GM12891 (cell line): ENCODE measurements around the gene ANAPC2.
A peak's percentile ranks its signal among the peaks of the same experiment; 100 is the strongest.

Experiments used
- DNase-seq: peaks from one replicate; pipeline ENCODE4 v3.0.0; 2011; ENCODE audit warnings: low spot score; ENCODE audit not compliant: insufficient read length
- FAIRE-seq: peaks from 2 replicates; lab custom pipeline; 2011; peaks lifted over from hg19 to GRCh38; lab: Jason Lieb, UNC
- PAX5 ChIP-seq: IDR thresholded peaks from 2 replicates; pipeline ENCODE4 v1.6.1; 2011; ENCODE audit warnings: low read length, moderate library complexity, mild to moderate bottlenecking; ENCODE audit not compliant: insufficient read depth, severe bottlenecking
- POLR2A ChIP-seq: IDR thresholded peaks from 2 replicates; pipeline ENCODE4 v1.6.1; 2011; ENCODE audit warnings: low read depth, low read length, control low read depth
- POLR2AphosphoS5 ChIP-seq: IDR thresholded peaks from 2 replicates; pipeline ENCODE4 v1.6.1; 2011; ENCODE audit warnings: low read depth, low read length, control low read depth
- POU2F2 ChIP-seq: IDR thresholded peaks from 2 replicates; pipeline ENCODE4 v1.6.1; 2011; ENCODE audit warnings: low read depth, mild to moderate bottlenecking, control low read depth, low read length, moderate library complexity
- SPI1 ChIP-seq: IDR thresholded peaks from 2 replicates; pipeline ENCODE4 v1.6.1; 2011; ENCODE audit warnings: low read depth, low read length, control low read depth
- TAF1 ChIP-seq: IDR thresholded peaks from 2 replicates; pipeline ENCODE4 v1.6.1; 2011; ENCODE audit warnings: low read depth, low read length, control low read depth

Gene ANAPC2

GRCh38 chr9:137232101-137232500 is 43.7 kb upstream of the ANAPC2 start:
- TF ChIP-seq TAF1 (no peak), POLR2AphosphoS5 (no peak), POU2F2 (no peak), SPI1 (no peak), POLR2A (no peak), PAX5 (no peak)
- DNase-seq = no peak
- FAIRE-seq = no peak

- TF ChIP-seq TAF1 (no peak), POLR2AphosphoS5 (no peak), SPI1 (no peak), POU2F2 (no peak), POLR2A (no peak), PAX5 (no peak)
- no peak for FAIRE-seq
- no peak for DNase-seq
These were observed 43.1 kb upstream of the ANAPC2 start for GRCh38 chr9:137231372-137232039.

GRCh38 chr9:137230705-137231371 is 42.5 kb upstream of the ANAPC2 start, which contains the start of gene SLC34A3:
Gene SLC34A3, plus strand, starts transcription at chr9:137230901. Its CDS starts 802 bp downstream, at chr9:137231703.
- no peak for FAIRE-seq

GRCh38 chr9:137229903-137230704 is 41.7 kb upstream of the ANAPC2 start:
- FAIRE-seq (no peak), DNase-seq (no peak)
- no peak for TF ChIP-seq POLR2AphosphoS5
- TF ChIP-seq PAX5 = no peak
- no peak for TF ChIP-seq SPI1
- no peak for TF ChIP-seq POLR2A
- no peak for TF ChIP-seq POU2F2
- no peak for TF ChIP-seq TAF1

More at GRCh38 chr9:137230705-137231371, 42.5 kb upstream of the ANAPC2 start, which contains the start of gene SLC34A3:
- no peak for DNase-seq
- TF ChIP-seq POLR2AphosphoS5 = no peak
- no peak for TF ChIP-seq POU2F2
- no peak for TF ChIP-seq TAF1
- TF ChIP-seq POLR2A = no peak
- TF ChIP-seq SPI1 = no peak
- TF ChIP-seq PAX5 = no peak

- TF ChIP-seq TAF1 (no peak), POU2F2 (no peak), PAX5 (no peak)
- FAIRE-seq = no peak
- no peak for DNase-seq
These were observed 40.9 kb upstream of the ANAPC2 start for GRCh38 chr9:137228968-137229896.

DNA sequence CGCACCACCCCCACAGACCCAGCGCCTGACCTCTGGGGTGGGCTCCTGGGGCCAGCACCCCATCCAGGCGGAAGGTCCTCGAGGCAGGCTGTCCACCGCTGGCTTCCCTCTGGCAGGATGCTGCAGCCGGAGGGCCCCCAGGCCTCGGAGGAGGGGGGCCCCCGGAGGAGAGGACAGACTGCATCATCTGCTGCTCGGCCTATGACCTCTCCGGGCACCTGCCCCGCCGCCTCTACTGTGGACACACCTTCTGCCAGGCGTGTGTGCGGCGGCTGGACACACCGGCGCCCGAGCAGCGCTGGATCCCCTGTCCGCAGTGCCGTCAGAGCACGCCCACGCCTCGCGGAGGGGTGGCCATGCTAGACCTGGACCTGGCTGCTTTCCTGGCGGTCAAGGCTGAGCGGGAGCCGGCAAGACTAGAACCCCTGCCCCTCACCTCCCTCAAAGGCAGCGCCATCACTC is 40.2 kb upstream of the ANAPC2 start:
- FAIRE-seq (no peak), DNase-seq (no peak)
- TF ChIP-seq SPI1 = no peak
- no peak for TF ChIP-seq PAX5
- TF ChIP-seq TAF1 = no peak
- no peak for TF ChIP-seq POLR2AphosphoS5
- no peak for TF ChIP-seq POLR2A
- no peak for TF ChIP-seq POU2F2

DNA sequence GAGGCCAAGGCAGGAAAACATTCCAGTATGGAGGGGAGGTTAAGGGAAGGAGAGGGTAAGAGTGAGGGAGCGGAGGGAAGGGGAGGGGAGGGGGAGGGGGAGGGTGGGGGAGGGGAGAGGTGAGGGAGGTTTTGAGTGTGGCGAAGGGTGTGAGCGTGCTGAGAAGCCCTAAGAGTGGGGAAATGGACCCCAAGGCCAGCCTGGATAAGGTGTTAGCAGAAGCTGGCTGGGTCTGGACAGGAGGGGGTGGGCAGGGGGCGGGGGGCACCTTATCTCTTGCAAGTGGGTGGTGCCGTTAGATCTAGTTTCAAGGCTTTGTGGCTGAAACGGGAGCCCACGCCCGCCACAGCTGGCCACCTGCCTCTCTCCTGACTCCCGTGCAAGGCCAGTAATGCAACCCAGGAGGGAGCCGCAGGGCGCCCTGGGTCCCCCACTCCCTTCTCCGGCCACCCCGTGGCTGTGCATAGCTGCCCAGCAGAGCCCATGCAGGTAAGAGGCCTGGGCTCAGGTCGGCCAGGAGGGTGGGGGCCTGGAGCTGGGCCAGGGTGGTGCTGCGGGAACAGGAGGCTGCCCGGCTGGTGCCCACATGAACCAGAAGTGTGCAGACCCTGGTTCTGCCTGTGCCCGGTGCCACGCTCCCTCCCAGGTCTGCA is 39.6 kb upstream of the ANAPC2 start:
- DNase-seq (no peak), FAIRE-seq (no peak)
- TF ChIP-seq POU2F2 = no peak
- no peak for TF ChIP-seq POLR2A
- TF ChIP-seq POLR2AphosphoS5 = no peak
- no peak for TF ChIP-seq SPI1
- TF ChIP-seq PAX5 = no peak
- TF ChIP-seq TAF1 = no peak

GRCh38 chr9:137227054-137227852 is 38.9 kb upstream of the ANAPC2 start, which contains the start of gene RNF224:
Gene RNF224, plus strand, starts transcription at chr9:137227502. Its CDS starts 834 bp downstream, at chr9:137228336.
- peak; percentile 98 for FAIRE-seq
- TF ChIP-seq POLR2AphosphoS5 (no peak), POLR2A (no peak), POU2F2 (0 out of 2 replicates have a peak, but pooled peaks have one; percentile 28)
- DNase-seq = peak; percentile 88
